ENCODE results near the gene SLC25A47.
"Not testable (repeated sequence)": the region's sequence is repeated elsewhere in the genome, so short reads cannot be mapped to it uniquely, and the experiment has no call there.

SLC25A47 gene

DNA sequence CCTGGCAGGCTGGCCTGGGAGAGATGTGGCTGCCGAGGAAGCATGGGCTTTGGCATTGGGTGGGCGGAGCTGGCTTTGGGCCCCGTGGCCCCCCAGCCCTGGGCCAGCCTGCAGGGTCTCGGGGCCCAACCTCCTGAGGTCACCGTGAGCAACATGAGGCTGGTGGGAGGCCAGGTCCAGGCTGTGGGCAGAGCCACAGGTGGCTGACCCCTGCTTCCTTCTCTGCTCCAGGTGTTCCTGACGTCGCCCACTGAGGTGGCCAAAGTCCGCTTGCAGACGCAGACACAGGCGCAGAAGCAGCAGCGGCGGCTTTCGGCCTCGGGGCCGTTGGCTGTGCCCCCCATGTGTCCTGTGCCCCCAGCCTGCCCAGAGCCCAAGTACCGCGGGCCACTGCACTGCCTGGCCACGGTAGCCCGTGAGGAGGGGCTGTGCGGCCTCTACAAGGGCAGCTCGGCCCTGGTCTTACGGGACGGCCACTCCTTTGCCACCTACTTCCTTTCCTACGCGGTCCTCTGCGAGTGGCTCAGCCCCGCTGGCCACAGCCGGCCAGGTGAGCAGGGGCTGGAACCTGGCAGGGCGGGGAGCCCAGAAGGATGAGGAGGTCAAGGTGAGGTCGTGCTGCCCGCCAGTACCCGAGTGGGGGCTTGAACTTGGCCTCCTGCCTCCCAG lies 5.5 kb downstream of the SLC25A47 start:
- no peak for DNase-seq

DNA sequence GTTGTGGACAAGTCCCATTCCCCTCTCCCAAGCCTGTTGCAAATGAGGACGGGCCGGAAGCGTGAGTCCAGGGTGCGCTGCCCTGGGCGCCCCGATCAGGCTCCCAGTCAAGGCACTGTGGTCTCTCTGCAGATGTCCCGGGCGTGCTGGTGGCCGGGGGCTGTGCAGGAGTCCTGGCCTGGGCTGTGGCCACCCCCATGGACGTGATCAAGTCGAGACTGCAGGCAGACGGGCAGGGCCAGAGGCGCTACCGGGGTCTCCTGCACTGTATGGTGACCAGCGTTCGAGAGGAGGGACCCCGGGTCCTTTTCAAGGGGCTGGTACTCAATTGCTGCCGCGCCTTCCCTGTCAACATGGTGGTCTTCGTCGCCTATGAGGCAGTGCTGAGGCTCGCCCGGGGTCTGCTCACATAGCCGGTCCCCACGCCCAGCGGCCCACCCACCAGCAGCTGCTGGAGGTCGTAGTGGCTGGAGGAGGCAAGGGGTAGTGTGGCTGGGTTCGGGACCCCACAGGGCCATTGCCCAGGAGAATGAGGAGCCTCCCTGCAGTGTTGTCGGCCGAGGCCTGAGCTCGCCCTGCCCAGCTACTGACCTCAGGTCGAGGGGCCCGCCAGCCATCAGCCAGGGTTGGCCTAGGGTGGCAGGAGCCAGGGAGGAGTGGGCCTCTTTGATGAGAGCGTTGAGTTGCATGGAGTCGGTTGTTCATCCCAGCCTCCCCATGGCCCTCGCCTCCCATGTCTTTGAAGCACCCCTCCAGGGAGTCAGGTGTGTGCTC lies 6.3 kb downstream of the SLC25A47 start:
- no peak for DNase-seq

DNA sequence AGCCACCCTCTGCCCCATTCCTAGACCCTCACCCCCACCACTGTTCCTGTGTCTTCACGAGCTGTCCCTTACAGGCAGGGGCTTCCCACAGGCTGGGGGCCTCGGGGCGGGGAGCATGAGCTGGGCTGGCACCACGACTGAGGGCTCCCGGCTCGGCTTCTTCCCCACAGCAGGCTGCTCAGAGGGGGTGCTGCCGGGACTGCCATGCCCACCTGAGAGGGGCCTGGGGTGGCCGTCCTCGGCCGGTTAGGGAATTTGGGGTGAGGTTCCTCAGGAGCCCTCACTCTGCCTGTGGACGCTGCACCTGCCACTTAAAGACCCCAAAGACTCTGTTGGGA lies 6.8 kb downstream of the SLC25A47 start:
- DNase-seq: no peak

DNA sequence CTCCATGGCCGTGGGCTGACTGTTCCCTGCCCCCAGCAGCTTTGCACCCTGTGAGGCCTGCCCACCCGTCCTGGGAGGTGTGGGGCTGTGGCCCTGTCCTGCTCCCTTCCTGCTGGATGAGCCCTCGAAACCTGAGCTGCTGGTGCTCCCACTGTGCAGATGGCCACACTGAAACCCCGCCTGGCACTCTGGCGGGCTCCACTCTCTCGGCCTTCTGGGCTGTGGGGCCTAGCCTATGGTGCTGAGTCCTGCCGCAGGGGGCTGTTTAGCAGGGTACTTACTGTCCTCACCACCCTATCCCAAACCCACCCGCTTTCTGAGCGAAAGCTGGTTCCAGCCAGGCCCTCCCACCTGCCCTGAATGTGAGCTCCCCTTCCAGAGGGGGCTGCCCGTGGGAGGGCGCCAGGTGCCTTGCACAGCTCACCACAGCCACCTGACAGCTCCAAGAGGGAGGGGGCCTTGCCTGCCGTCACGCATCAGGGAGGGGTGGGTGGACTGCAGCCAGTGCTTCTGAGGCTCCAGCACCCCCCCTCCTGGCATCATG lies 7.3 kb downstream of the SLC25A47 start:
- no peak for DNase-seq

DNA sequence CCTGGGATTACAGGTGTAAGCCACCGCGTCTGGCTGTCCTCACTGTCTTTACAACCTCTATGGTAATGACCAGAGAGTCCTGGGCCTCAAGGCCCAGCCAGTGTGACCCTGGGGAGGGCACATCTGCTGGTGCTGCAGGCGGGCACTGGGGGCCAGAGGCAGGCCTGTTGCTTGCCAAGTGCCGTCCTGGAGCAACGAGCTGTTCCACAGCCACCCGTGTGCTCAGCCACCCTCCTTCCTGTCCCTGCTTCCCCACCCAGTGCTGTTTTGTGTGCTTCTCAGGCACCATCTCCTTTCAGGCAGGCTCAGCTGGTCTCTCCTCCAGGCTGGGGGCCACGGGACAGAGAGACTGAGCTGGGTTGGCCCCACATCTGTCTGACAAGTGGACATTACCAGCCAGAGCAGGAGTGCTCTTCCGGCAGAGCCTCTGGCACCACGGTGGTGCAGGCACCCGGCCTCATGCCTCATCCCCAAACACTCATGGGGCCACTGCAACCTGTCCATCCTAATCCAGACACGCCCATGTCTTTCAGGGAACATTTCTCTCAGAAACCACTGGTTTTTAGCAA lies 9.0 kb downstream of the SLC25A47 start:
- no peak for DNase-seq

DNA sequence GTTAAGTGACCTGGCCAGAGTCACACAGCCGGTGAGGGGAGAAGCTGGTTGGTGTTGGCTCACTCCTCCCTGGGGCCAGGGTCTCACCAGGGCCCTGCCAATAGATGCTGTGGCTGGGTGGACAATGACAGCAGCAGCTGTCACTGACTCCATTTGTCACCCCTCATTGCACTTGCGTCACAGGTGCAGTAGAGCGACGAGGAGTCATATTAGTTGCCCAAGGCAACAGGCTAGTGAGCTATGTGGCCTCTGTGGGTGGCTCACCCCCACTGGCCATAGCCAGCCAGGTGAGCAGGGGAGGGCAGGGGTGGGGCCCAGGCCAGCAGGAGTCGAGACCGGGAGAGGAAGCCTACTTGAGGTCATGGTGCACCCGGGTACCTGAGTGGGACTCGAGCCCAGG lies 9.7 kb downstream of the SLC25A47 start:
- no peak for DNase-seq

DNA sequence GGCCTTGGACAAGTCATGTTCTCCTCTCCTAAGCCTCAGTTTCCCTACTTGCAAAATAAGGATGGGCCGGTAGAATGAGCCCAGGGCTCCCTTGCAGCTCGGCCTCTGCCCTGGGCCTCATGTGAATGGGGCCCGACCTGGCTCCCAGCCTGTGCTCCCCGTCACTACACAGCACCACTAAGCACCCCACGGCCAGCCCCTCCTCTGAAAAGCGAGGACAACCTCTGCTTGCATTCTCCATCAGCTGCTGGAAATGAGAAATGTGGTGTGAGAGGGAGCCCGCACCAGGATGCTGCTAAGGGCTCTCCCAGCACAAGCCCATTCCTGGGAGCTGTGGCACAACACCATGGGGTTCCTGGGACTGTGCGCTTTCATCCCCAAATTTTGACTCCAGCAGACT lies 10.2 kb downstream of the SLC25A47 start:
- no peak for DNase-seq

DNA sequence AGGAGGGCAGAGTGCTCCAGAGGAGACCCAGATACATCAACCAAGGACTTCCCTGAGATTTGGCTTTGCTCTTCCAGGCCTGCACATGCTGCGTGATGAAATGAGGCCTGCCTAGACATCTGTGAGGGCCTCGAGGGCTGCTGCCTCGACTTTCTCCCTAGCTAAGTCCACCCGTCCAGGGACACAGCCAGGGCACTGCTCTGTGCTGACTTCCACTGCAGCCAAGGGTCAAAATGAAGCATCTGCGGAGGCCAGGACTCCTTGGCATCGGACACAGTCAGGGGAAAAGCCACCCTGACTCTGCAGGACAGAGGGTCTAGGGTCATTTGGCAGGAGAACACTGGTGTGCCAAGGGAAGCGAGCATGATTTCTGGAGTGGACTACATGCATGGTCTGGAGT lies 10.7 kb downstream of the SLC25A47 start:
- DNase-seq: no peak

DNA sequence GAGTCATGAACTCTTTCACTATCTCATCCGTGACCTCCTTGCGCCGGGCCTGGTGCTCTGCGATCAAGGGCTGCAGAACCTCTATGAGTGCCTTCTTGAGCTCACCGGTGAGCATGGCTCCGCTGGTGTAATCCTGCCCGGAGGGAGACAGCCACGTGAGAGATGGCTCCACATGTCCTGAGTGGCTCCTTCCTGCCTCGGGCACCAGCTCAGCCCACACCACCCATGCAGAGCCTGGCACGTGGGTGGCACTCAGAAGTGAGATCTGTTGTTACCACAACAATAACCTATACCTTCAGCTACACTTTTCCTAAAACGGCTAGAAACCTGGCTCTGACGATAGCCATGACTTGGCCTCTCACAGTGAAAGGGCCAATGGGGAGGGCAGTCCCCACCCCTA lies 11.8 kb downstream of the SLC25A47 start:
- DNase-seq: no peak

DNA sequence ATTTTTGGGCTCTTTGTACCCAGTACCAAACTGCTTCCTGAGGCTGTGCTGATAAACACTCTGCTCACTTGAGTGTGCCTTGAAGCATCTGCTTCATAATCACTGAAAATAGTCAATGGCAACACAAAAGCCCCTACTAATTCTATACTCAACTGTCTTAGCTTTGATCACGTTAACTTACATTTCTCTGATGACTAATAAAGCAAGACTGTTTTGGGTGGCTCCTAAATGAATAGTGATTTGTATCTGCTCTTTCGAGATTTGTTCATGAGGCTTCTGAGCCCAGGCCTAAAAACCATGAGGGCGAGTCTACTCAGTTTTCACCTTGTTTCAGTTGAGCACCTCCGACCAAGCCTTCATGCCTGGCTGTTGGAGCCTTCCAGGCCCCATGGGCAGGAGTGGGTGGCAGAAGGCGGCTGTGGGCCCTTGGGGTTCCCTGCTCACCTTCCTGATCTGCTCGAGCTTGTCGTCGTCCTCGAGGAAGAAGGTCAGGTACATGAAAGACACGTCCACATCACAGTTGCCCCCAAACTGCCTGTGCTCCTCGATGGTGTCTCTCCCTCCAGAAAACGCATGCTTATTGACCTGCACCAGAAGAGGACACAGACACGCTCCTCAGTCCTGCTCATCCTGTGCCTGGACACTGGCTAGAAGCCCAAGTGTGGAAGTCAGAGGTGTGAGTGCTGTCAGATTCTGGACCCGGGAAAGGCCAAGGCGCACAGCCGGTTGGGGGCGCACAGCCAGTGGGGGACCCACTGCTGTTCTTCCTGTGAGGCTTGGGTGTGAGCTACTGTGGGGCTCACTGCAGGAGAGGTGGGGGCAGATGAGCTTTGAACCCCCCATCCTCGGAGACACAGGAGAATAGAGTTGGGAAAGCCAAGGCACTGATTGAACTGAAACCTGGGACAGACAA lies 13.7 kb downstream of the SLC25A47 start:
- DNase-seq: no peak

DNA sequence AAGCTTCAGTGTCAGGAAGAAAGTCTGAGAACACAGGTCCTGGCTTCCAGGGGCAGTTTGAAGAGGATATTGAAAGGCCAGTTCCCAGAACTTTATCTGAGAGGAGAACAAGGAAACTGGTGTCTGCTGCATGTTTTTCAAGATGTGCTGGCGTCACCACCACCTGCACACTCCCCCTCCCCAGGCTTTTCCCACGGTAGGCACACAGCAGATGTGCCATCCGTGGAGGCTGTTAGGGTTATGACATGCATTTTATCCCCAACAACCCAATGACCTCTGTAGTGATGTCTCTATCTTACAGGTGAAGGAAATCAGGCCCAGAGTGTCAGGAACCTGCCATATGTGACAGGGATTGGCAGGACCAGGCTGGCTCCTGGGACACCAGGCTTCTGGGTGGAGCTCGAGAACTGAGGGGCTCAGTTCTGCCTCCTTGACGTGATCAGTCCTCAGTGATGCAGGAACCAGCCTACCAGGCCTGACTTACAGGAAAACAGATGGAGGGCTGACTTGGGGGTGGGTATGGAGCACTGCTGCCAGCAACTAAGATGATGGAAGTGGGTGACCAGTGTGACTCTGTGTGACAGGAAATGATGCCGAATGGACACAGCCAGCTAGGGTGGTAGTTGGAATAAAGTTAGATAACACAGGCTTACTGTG lies 16.8 kb downstream of the SLC25A47 start:
- no peak for DNase-seq

DNA sequence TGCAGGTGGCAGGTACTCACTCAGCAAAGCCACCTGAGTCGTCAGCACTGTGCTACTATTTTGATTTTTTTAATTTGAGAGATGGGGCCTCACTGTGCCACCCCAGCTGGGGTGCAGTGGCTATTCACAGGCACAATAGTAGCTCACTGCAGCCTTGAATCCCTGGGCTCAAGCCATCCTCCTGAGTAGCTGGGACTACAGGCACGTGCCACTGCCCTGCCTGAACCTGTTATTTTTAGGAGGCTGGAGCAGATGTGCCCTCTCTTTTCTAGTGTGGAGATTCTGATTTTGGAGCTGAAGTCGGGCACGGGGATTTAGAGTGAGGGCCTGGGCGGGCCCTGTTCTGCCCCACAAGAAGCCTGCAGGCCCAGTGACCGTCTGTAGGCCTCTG lies 17.3 kb downstream of the SLC25A47 start:
- DNase-seq: no peak

DNA sequence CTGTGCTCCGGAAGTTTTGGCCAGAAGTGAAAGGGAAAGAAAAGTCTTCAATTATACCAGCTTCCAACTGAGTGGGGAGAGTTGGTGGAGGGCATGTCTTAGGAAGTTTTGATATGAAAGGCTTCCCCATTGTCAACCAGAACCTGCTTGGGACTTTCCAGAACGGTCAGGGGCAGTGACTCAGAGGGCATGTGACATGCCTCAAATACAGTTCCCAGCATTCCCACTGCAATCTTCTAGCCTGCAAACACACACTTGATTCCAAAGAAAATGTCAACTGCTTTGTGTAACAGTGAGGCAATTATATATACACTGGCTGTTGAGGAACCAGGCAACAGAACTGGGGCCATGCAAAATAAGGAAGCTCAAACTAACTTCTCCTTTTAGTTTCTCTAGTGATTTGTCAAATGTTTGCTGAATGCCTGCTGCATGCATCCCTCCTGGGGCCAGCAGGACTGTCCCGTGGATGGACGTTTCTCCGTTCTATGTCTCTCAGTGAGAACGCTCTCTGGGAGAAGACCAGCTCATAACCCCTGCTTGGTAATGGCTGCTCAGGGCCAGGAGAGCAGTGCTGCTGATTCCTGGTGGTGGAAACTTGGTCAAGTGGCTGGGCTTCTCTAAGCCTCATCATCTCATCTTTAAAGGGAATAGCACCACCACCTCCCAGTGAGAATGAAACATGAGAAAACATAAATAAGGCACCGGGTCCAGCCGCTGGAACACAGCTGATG lies 18.3 kb downstream of the SLC25A47 start:
- no peak for DNase-seq

DNA sequence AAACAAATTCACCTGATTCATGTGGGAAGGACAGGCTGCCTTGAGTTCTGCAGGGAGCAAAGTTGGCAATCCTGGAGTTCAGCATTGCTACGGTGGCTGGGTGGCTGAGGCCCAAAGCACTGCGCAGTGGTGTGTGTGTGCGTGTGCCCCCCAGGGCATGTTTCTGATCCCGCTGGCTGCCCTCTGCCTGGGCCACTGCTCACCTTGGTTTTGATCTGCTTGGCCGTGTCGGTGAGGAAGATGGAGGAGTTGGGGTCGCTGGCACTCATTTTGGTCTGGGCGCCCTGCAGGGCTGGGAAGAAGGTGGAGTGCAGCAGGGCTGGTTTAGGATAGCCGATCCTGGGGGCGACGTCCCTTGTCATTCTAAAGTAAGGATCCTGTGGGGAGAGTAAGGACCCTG lies 19.1 kb downstream of the SLC25A47 start:
- DNase-seq: no peak

DNA sequence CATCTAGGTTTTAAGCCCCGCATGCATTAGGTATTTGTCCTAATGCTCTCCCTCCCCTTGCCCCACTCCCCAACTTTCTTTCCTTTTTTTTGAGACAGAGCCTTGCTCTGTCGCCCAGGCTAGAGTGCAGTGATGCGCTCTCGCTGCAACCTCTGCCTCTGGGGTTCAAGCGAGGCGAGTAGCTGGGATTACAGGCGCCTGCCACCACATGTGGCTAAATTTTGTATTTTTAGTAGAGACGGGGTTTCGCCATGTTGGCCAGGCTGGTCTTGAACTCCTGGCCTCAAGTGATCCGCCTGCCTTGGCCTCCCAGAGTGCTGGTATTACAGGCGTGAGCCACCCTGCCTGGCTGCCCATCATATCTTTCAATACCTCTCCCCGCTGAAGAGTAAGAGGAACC lies 19.7 kb downstream of the SLC25A47 start:
- DNase-seq: not testable (repeated sequence)

DNA sequence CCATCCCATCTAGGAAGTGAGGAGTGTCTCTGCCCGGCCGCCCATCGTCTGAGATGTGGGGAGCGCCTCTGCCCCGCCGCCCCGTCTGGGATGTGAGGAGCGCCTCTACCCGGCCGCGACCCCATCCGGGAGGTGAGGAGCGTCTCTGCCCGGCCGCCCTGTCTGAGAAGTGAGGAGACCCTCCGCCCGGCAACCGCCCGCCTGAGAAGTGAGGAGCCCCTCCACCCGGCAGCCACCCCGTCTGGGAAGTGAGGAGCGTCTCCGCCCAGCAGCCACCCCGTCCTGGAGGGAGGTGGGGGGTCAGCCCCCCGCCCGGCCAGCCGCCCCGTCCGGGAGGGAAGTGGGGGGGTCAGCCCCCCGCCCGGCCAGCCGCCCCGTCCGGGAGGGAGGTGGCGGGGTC lies 21.5 kb downstream of the SLC25A47 start:
- DNase-seq: not testable (repeated sequence)

DNA sequence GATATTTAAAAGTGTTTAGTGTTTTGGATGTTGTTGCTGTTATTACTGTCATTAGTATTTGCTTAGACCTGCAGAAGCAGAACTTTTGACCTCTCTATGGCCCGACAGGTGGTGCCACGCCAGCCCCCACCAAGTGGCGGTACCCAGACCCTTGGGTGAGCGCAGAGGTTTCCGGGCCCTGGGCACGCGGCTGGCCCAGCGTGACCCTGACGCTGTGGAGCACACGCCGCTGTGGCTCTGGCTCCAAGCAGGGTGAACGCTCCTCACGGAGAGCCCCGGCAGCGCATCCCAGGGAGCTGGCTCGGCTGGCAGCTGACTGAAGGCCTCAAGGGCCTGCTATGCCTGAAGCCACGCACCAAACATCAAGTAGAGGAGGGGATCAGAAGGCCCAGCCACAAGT lies 22.6 kb downstream of the SLC25A47 start:
- no peak for DNase-seq

DNA sequence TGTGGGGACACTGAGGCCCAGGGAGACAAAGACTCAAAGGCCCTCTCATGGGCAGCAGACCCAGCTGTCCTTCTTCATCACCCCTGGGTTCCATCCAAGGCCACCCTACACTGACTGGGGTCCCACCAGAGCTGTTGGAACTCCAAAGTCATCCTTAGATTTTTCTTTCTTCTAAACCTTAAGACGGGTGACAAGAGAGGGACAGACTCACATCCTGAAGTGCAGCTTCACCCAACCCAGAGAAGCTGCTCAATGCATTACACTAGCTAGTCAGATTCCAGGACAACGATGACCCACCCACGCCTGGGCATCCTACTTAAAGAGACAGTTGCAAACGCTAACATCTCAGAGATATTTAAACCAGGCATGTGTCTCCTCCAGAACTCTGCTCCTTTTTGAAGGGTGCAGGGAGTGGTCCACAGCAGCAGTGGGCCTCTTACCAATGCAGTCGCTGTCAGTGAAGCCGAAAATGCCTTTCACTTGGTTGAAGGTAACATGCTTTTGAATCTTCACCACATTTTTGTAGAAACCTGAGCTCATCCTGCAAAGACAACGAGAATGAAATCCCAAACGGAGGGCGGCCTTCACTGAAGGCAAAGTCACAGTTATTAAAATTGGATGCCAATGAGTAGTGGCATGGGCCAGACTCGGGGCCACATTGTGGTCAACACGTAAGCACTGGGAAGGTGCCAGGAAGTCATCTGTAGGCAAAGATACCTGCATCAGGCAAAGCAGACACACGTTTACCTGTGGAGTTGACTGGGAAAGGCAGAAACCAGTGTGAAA lies 23.4 kb downstream of the SLC25A47 start:
- DNase-seq: no peak

DNA sequence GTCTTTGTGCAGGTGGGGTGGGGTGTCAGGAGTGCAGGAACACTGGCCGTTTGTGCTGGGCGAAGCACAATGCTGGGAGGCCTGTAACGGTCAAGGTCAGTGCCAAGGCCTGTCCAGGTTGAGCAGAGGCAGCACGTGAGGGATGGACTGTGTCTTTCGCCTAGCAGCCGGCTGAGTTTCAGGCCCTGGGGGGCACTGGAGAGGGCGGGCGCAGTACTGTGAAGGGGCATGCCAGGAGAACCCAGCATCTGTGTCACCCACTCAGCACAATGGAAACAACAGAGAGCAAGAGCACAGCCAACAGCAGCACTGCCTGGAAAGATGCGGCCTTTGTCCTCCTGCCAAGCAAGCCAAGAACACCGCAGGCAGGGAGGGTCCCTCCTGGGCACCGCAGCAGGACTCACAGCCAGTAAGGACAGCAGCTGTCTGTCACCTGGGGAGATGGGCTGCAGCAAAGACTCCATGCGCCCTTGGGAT lies 25.2 kb downstream of the SLC25A47 start:
- DNase-seq: no peak

DNA sequence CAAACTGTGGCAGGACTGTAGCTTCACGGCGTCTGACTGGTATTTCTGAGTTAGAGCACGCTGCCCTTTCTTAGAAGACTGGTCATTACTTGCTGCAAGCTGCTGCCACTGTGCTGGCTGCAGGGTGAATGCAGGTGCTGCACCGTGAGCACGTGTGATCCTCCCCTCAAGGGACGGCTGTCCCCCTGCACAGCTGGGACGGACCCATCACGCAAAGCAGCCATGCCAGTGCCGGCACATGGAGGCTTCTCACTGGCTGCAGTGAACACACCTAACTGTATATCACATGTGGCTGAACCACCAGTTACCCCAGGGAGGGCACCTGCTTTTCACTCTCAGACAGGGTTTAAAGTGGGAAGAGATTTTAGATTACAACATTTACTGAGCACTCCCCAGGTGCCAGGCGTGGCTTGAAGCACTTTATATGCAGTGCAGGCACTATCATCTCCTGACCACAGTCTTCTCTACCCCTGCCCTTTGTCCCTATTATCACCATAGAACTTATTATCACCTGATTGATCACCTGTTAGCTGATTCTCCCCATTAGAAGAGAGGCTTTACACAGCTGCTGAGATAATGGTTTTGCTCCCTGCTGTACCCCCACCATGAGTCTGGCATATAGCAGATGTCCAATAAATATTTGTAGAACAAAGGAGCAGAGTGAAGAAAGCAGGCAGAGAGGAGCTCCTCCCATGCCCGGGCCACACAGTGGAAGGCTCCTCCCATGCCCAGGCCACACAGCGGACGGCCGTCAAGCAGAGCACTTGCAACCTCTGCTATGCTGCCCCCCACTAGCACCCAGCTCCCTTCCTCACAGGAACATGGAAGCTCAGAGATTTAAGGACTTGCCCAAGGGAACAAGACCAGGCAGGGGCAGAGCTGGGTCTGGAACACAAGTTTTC lies 25.9 kb downstream of the SLC25A47 start:
- DNase-seq: no peak

All from activated CD4-positive, alpha-beta T cell treated with anti-CD3 and anti-CD28 coated beads for 4 hours (primary cell).